ENCODE results near the gene LCN6.
"Not testable (repeated sequence)": the region's sequence is repeated elsewhere in the genome, so short reads cannot be mapped to it uniquely, and the experiment has no call there.

The LCN6 gene

DNA sequence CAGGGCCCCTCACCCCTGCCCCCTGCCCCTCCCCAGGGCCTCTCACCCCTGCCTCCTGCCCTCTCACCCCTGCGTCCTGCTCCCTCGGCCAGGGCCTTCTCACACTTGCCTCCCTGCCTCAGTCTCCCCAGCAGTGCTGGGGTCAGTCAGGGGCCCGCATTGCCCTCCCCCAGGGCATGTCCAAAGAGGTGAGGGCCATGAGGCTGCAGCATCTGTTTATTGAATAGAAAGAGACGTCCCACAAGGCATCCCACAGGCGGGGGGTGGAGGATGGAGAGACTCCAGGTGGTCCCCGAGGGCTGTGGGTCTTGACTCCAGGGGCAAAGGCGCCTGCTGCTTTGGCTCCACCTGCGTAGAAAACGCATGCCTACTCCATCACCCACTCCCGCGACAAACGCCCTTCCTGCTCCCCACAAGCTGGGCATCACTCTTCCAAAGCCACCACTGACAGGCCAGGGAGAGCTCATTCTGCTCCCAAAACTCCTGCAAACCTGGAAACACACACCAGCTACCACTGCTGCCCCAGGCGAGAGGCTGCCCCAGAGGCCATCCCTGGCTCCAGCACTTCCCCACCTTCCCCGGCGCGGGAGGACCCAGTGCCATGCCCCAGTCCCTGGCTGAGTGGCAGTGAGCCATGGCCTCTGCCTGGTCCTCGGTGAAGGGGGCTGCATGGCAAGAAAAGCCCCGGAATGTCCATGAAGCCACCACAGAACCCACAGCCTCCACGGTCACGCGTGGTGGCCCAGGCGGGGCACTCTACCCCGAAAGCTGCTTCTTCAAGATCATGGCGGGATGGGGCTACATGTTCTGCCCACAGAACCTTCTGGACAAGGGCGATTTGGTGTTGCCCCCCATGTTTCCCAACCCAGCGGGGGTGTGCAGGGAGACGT is 11.4 kb upstream of the LCN6 start:
- DNase-seq (ENCODE audit: low spot score), result no peak

GRCh38 chr9:136759001-136759400 is 10.7 kb upstream of the LCN6 start:
- DNase-seq (ENCODE audit: low spot score), result no peak

DNA sequence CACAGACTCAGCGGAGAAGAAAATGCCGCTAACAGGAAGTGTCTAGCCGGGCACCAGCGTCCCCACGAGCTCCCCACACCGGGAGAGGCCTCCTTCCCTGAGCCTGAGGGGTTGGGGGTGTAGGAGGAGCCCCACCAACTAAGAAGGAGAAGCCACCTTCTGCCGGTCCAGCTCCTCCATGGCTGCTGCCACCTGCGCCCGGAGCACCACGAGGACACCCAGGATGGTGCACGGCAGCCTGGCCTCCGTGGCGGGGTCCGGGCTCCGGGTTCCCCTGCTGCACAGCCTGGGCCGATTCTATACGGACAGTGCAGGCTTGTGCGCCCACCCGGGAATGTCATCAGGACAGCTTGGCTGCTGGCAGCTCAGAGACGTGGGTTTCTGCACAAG is 9.4 kb upstream of the LCN6 start:
- no peak for DNase-seq (ENCODE audit: low spot score)

DNA sequence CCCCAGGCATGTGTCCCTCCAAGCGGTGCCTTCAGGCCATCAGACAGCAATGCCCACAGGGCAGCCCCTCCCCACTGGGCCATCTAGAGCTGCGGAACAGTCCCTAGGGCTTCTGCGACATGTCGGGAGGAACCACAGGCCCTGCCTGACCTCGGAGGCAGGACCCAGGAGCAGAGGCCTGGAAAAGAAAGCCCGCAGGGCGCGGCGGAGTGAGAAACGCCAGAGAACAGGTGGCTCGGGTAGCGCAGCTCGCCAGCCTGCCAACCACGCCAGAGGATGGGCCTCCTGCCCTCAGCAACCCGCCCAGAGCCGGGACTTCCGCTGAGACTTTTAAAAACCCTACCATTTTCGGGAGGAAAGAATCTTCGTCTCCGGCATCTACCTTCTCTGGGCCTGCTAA is 9.0 kb upstream of the LCN6 start:
- no peak for DNase-seq (ENCODE audit: low spot score)

- no peak for DNase-seq (ENCODE audit: low spot score)
These were observed 8.5 kb upstream of the LCN6 start for GRCh38 chr9:136756836-136757235.

DNA sequence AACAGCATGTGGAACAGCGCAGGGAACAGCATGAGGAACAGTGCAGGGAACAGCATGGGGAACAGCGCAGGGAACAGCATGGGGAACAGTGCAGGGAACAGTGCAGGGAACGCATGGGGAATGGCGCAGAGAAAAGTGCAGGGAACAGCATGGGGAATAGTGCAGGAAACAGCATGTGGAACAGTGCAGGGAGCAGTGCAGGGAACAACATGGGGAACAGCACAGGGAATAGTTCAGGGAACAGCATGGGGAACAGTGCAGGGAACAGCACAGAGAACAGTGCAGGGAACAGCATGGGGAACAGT is 7.8 kb upstream of the LCN6 start:
- DNase-seq (ENCODE audit: low spot score), result no peak

DNA sequence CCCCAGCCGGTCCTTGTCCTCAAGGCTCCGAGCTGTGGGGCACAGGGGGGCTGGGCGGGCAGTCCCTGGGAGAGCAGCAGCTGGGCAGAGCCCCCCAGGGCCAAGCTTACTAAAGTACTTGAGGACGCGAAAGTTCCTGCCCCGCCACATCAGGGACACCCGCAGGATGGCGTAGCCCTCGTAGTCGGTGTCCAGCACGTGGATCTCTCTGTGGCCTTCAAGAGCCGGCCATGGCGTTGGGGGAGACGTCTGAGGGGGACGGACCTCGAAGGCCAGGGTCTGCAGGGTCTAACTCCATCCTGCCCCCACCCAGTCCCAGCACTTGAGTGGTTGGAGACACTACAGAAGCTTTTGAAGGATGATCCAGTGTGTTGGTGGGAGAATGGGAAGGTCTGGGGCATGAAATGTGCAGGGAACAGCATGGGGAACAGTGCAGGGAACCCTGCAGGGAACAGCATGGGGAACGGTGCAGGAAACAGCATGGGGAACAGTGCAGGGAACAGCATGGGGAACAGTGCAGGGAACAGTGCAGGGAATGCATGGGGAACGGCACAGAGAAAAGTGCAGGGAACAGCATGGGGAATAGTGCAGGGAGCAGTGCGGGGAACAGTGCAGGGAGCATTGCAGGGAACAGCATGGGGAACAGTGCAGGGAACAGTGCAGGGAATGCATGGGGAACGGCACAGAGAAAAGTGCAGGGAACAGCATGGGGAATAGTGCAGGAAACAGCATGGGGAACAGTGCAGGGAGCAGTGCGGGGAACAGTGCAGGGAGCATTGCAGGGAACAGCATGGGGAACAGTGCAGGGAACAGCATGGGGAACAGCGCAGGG is 7.2 kb upstream of the LCN6 start:
- DNase-seq (ENCODE audit: low spot score), result not testable (repeated sequence)

DNA sequence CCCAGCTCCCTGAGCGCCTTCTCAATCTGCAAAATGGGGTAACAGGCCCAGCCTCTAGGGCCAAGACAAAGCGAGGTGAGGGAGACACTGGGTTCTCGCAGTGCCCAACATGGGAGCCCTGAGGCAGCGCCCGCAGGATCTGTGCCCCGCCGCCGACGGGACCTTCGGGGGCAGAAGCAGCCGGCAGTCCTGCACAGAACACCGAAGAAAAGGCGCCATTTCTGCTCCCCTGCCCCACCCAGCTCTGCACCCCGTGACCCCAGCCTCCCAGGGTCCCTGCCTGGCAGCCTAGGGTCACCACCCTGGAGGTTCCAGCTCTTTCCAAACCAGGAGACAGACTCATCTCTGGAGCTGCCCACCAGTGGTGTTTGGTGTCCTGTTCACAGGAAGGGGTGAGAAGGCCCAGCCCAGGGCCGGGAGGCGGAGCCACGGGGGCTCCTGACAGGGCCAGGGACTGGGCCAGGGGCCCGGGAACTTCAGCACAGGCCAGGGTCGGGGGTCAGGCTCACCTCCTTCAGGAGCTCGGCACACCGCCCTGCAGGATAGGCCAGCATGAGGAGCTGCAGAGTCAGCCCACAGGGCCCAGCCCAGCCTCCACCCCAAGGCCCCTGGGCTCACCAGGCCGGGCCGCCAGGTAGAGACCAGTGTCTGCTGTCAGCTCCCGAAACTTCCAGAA is 6.4 kb upstream of the LCN6 start:
- DNase-seq (ENCODE audit: low spot score), result no peak

GRCh38 chr9:136754059-136754572 is 5.8 kb upstream of the LCN6 start:
- DNase-seq (ENCODE audit: low spot score), result no peak

- DNase-seq (ENCODE audit: low spot score), result no peak
These were observed 5.2 kb upstream of the LCN6 start for GRCh38 chr9:136753371-136754058.

- DNase-seq (ENCODE audit: low spot score), result no peak
These were observed 3.5 kb upstream of the LCN6 start for GRCh38 chr9:136751814-136752213.

GRCh38 chr9:136751244-136751643 is 2.9 kb upstream of the LCN6 start:
- DNase-seq (ENCODE audit: low spot score), result no peak

DNA sequence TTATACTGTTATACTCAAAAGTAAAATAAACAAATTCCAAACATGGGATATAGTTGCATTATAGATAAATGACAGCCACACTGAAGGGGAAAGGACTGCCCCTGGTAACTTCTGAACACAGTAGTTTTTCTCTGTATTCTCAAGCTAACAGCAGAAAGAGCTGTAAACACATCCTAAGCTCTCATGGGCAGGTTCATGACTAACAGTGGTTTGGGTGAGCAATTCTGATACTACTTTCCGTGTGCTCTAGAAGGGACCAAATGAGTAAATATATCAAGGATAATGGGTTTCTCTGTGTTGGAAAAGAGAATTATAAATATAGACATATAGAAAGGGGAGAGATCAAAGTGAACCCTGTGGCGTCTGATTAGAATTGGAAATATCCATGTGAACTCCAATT is 2.2 kb upstream of the LCN6 start:
- no peak for DNase-seq (ENCODE audit: low spot score)

- DNase-seq (ENCODE audit: low spot score), result no peak
These were observed 614 bp upstream of the LCN6 start for GRCh38 chr9:136748666-136749611.

- DNase-seq (ENCODE audit: low spot score), result no peak
These were observed 914 bp downstream of the LCN6 start for GRCh38 chr9:136747161-136748060.

DNA sequence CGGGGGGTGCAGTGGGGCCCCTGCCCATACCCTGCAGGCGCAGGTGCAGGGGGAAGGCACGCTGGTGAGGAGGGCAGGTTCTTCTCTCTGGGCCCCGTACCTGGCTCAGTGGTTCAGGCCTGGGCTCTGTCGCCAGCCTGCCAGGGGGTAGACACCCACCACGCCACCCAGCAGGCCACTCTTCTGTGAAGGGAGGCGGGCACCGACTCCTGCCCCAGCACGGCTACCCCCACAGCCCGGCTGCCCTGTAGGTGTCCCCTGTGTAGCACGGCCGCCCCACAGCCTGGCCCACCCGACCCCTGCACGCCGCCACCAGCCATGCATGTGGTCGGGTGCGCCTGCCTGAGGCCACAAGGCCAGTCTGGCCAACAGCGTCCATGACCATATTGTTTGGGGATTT is 1.7 kb downstream of the LCN6 start:
- DNase-seq (ENCODE audit: low spot score), result no peak

DNA sequence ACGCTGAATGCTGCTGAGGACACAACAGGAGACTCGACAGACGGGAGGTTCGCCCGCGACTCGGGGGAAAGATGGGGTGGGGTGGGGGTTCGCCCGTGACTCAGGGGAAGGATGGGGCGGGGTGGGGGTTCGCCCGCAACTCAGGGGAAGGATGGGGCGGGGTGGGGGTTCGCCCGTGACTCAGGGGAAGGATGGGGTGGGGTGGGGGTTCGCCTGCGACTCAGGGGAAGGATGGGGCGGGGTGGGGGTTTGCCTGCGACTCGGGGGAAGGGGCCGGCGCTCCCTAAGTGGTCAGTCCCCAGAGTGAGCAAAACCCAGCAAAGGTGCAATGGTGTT is 2.2 kb downstream of the LCN6 start:
- no peak for DNase-seq (ENCODE audit: low spot score)

DNA sequence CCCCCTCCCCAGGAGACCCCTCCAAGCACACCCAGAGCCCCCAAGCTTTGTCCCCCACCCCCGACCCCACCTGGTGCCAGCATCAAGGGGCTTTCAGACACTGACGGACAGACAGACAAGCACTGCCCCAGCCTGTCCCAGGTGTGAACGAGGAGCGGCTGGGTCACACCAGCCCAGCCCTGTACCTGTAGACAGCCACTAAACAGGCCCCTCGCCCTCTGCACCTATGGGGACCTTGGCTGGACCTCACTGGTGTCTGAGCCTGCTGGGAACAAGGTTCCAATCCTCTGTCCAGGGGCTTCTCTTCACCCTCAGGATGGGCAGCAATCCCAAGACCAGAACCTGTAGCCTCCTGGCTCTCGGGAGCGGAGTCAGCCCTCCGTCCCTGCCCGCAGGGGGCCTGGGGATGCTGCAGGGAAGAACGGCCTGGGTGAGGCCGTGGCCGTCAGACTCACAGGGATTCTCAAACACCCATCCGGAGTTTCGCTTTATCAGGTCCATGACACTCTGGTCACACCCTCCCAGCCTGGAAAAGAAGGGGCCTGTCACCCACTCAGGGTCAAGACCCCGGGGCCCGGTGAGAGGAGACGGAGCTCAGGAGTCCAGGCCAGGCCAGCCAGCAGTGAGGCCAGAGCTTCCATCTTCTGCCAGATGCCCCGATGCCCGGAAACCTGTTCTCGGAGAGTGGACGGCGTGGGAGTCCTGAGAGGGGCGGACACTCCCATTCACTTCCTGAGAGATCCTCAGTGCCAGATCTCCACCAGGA is 2.8 kb downstream of the LCN6 start:
- no peak for DNase-seq (ENCODE audit: low spot score)

DNA sequence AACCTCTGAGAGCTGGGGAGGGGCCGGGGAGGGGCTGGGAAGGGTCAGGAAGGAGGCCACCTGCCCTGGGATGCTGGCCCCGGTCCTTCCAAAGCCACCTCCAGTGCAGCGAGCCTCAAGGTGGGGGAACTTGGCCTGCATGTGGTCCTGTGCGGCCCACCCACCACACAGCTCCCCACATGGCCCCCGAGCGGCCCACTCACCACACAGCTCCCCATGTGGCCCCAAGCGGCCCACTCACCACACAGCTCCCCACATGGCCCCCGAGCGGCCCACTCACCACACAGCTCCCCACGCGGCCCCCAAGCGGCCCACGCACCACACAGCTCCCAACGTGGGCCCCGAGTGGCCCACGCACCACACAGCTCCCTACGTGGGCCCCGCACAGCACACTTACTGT is 3.6 kb downstream of the LCN6 start:
- DNase-seq (ENCODE audit: low spot score), result no peak

All from AG20443 (cell line).